Measurements from ENCODE around the gene PLOD3.

- no peak for TF ChIP-seq CTCF (IDR thresholded peaks at IDR 0.05; ENCODE audit: insufficient read depth, low read length, poor library complexity, severe bottlenecking)
- no peak for TF ChIP-seq EZH2phosphoT487 (conservative IDR thresholded peaks at IDR 0.05; ENCODE audit: low read length)
These were observed 49.6 kb downstream of the PLOD3 start for GRCh38 chr7:101167645-101168411.

All from SU-DHL-6 (cell line).